ENCODE data around the gene PRKAR1B.

GRCh38 chr7:632831-633210 is 94.3 kb downstream of the PRKAR1B start:
- TF ChIP-seq, protein P1, sequence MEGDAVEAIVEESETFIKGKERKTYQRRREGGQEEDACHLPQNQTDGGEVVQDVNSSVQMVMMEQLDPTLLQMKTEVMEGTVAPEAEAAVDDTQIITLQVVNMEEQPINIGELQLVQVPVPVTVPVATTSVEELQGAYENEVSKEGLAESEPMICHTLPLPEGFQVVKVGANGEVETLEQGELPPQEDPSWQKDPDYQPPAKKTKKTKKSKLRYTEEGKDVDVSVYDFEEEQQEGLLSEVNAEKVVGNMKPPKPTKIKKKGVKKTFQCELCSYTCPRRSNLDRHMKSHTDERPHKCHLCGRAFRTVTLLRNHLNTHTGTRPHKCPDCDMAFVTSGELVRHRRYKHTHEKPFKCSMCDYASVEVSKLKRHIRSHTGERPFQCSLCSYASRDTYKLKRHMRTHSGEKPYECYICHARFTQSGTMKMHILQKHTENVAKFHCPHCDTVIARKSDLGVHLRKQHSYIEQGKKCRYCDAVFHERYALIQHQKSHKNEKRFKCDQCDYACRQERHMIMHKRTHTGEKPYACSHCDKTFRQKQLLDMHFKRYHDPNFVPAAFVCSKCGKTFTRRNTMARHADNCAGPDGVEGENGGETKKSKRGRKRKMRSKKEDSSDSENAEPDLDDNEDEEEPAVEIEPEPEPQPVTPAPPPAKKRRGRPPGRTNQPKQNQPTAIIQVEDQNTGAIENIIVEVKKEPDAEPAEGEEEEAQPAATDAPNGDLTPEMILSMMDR (IDR thresholded peaks at IDR 0.05 in 4 of 5, conservative IDR thresholded peaks at IDR 0.05 in 1 of 5) = no peak
- no peak for TF ChIP-seq POLR2A (IDR thresholded peaks at IDR 0.05)

All from gastrocnemius medialis (tissue), 4 donors.